Sigmoid colon (tissue), 4 donors: ENCODE results near the gene FILIP1.

Experiments
- CTCF ChIP-seq, 4 experiments: fragments of 450-650 bp in 3 of 4; fragments of 200-600 bp in 1 of 4; IDR thresholded peaks; one replicate each; pipeline ENCODE4 v1.5.1; 2016 to 2019; ENCODE audit warnings: antibody characterized with exemption in 4 of 4, mild to moderate bottlenecking in 3 of 4, moderate library complexity in 2 of 4
- POLR2A ChIP-seq, 2 donors: fragments of 450-650 bp; IDR thresholded peaks; one replicate each; pipeline ENCODE4 v1.6.1; 2016; ENCODE audit warnings: antibody characterized with exemption in 2 of 2, mild to moderate bottlenecking in 2 of 2, moderate library complexity in 2 of 2
- POLR2AphosphoS5 ChIP-seq, 4 donors: sonication (generic); formaldehyde crosslinking; IDR thresholded peaks; one replicate each; pipeline ENCODE4 v1.6.1; 2017; ENCODE audit warnings: antibody characterized with exemption in 4 of 4

- TF ChIP-seq CTCF (IDR thresholded peaks at IDR 0.05), result no peak
- TF ChIP-seq POLR2A (IDR thresholded peaks at IDR 0.05), result no peak
- no peak for TF ChIP-seq POLR2AphosphoS5 (IDR thresholded peaks at IDR 0.05)
Measured at GRCh38 chr6:75528423-75528822, 34.8 kb upstream of the FILIP1 start.
